DOHH2 (cell line): Measurements from ENCODE around the gene SENP1.

Experiments
- H3F3A ChIP-seq: fragments of 200-600 bp; sonication (generic), shearing (Covaris generic); 2 replicates; pipeline ENCODE4 v1.6.0; 2016; ENCODE audit warnings: antibody characterized with exemption, mild to moderate bottlenecking; ENCODE audit not compliant: control insufficient read depth, insufficient read depth
- H3K27ac ChIP-seq: fragments of 200-600 bp; sonication (generic); 2 replicates; pipeline ENCODE4 v1.5.1; 2014; ENCODE audit warnings: low read depth, mild to moderate bottlenecking, low read length, moderate library complexity
- H3K27me3 ChIP-seq: fragments of 200-600 bp; sonication (generic); 2 replicates; pipeline ENCODE4 v1.6.1; 2014; ENCODE audit warnings: mild to moderate bottlenecking, low read length, mixed read lengths; ENCODE audit not compliant: control insufficient read depth
- H3K36me3 ChIP-seq: fragments of 200-600 bp; sonication (generic); 2 replicates; pipeline ENCODE4 v1.6.1; 2014; ENCODE audit warnings: mild to moderate bottlenecking, low read length, moderate library complexity, mixed read lengths; ENCODE audit not compliant: control insufficient read depth
- H3K4me1 ChIP-seq: fragments of 200-600 bp; sonication (generic); 2 replicates; pipeline ENCODE4 v1.6.1; 2014; ENCODE audit warnings: mild to moderate bottlenecking, low read length, mixed read lengths; ENCODE audit not compliant: control insufficient read depth
- H3K4me2 ChIP-seq: fragments of 200-600 bp; sonication (generic); 2 replicates; pipeline ENCODE4 v1.6.0; 2014; ENCODE audit warnings: mild to moderate bottlenecking, low read length, moderate library complexity
- H3K4me3 ChIP-seq: fragments of 200-600 bp; sonication (generic); 2 replicates; pipeline ENCODE4 v1.5.1; 2014; ENCODE audit warnings: mild to moderate bottlenecking, low read length, mixed read lengths
- H3K79me2 ChIP-seq: fragments of 200-600 bp; sonication (generic); 2 replicates; pipeline ENCODE4 v1.6.1; 2014; ENCODE audit warnings: mild to moderate bottlenecking, low read length, mixed read lengths; ENCODE audit not compliant: control insufficient read depth
- H3K9me2 ChIP-seq: fragments of 200-600 bp; sonication (generic); replicated peaks from 2 replicates; pipeline ENCODE4 v1.6.1; 2014; ENCODE audit warnings: mild to moderate bottlenecking, low read length, mixed read lengths; ENCODE audit not compliant: control insufficient read depth
- H3K9me3 ChIP-seq: fragments of 200-600 bp; sonication (generic); 2 replicates; pipeline ENCODE4 v1.6.1; 2014; ENCODE audit warnings: antibody characterized with exemption, low read length, mixed read lengths; ENCODE audit not compliant: control insufficient read depth, insufficient read depth
- H4K20me1 ChIP-seq: fragments of 200-600 bp; sonication (generic); 2 replicates; pipeline ENCODE4 v1.6.0; 2014; ENCODE audit warnings: low read depth, mild to moderate bottlenecking, antibody characterized with exemption, low read length, moderate library complexity; ENCODE audit not compliant: control insufficient read depth, insufficient read depth
- CTCF ChIP-seq: fragments of 200-600 bp; sonication (generic); IDR thresholded peaks from one replicate; pipeline ENCODE4 v1.5.1; 2014; ENCODE audit warnings: antibody characterized with exemption, mild to moderate bottlenecking, low read depth, low read length; ENCODE audit not compliant: poor library complexity, severe bottlenecking
- EZH2phosphoT487 ChIP-seq: fragments of 200-600 bp; sonication (generic); IDR thresholded peaks from 2 replicates; pipeline ENCODE4 v1.6.1; 2017; ENCODE audit warnings: borderline replicate concordance, mild to moderate bottlenecking, antibody characterized with exemption, low read length, moderate library complexity, mixed read lengths

The SENP1 gene

GRCh38 chr12:48043771-48044170, 62.1 kb downstream of the SENP1 start:
- Histone ChIP-seq H3K36me3 (peaks cover 55% of the 10 kb centered on the region), H3K27me3 (no peaks in the 10 kb centered on the region), H3K4me3 (no peak overlapping the region), H4K20me1 (no peaks in the 10 kb centered on the region), H3K9me2 (no peaks in the 10 kb centered on the region), H3K4me1 (peaks cover 5% of the 10 kb centered on the region; the same call in 1 of the 2 replicates), H3K9me3 (no peaks in the 10 kb centered on the region), H3K27ac (no peak overlapping the region), H3F3A (no peaks in the 10 kb centered on the region), H3K4me2 (no peak overlapping the region), H3K79me2 (no peaks in the 10 kb centered on the region)
- no peak for TF ChIP-seq CTCF
- TF ChIP-seq EZH2phosphoT487: no peak

GRCh38 chr12:48041591-48042423, 64.1 kb downstream of the SENP1 start:
- Histone ChIP-seq H3K9me2 (no peaks in the 10 kb centered on the region), H3K4me3 (no peak overlapping the region), H3K9me3 (no peaks in the 10 kb centered on the region), H4K20me1 (no peaks in the 10 kb centered on the region), H3K27me3 (no peaks in the 10 kb centered on the region), H3K4me2 (no peak overlapping the region), H3K79me2 (no peaks in the 10 kb centered on the region), H3K4me1 (peaks cover 14% of the 10 kb centered on the region; the same call in 1 of the 2 replicates), H3F3A (no peaks in the 10 kb centered on the region), H3K36me3 (peaks cover 35% of the 10 kb centered on the region), H3K27ac (no peak overlapping the region)
- TF ChIP-seq CTCF: no peak
- no peak for TF ChIP-seq EZH2phosphoT487

GRCh38 chr12:48040354-48040753, 65.5 kb downstream of the SENP1 start:
- H3K79me2 ChIP-seq: no peaks in the 10 kb centered on the region
- no peak for TF ChIP-seq EZH2phosphoT487
- TF ChIP-seq CTCF: no peak
- H3K9me2 ChIP-seq: no peaks in the 10 kb centered on the region
- no peaks in the 10 kb centered on the region for H3K27me3 ChIP-seq
- H3K27ac ChIP-seq: no peak overlapping the region
- no peak overlapping the region for H3K4me2 ChIP-seq
- H3K9me3 ChIP-seq: no peaks in the 10 kb centered on the region
- H3K4me3 ChIP-seq: no peak overlapping the region
- H3K36me3 ChIP-seq: peaks cover 21% of the 10 kb centered on the region
- H3K4me1 ChIP-seq: peaks cover 14% of the 10 kb centered on the region; the same call in 1 of the 2 replicates
- no peaks in the 10 kb centered on the region for H3F3A ChIP-seq
- H4K20me1 ChIP-seq: no peaks in the 10 kb centered on the region
